Measurements from ENCODE around the gene NUDT9. TPM values are rescaled to one million over a fixed set of nuclear protein-coding genes. Genes with fewer than 3 reads are reported as not detected.
"Not testable (repeated sequence)": the region's sequence is repeated elsewhere in the genome, so short reads cannot be mapped to it uniquely, and the experiment has no call there.

NUDT9 gene
- polyA plus RNA-seq, 3 donors from 2014 or later, result 15.7 to 20.1 (median 15.7) TPM

GRCh38 chr4:87392183-87392582 is 30.2 kb upstream of the NUDT9 start:
- Mint-ChIP-seq H3K9me3 (no peaks in the 10 kb centered on the region), H3K4me3 (peak overlapping the region in 3 of 5 donors; percentile 15 to 97 (median 92)), H3K4me1 (peaks cover 38 to 50% of the 10 kb centered on the region in 2 donors), H3K27me3 (ENCODE audit: low read depth in 3 of 3) (peaks cover 0 to 6% (median 6%) of the 10 kb centered on the region in 3 donors), H3K36me3 (peaks cover 0 to 6% (median 5%) of the 10 kb centered on the region in 3 donors), H3K27ac (no peak overlapping the region)
- no peak for DNase-seq

DNA sequence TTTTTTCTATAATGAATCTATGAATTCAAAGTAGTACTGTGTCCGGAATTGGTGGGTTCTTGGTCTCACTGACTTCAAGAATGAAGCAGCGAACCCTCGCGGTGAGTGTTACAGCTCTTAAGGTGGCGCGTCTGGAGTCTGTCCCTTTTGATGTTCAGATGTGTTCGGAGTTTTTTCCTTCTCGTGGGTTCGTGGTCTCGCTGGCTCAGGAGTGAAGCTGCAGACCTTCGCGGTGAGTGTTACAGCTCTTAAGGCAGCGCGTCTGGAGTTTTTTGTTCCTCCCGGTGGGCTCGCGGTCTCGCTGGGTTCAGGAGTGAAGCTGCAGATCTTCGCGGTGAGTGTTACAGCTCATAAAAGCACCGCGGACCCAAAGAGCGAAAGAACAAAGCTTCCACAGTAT is 27.3 kb upstream of the NUDT9 start:
- H3K27ac Mint-ChIP-seq; DNase-seq; H3K9me3 Mint-ChIP-seq; H3K36me3 Mint-ChIP-seq; H3K27me3 Mint-ChIP-seq (ENCODE audit: low read depth in 3 of 3): not testable (repeated sequence)
- peak overlapping the region; percentile 16 to 75 (median 44) for H3K4me3 Mint-ChIP-seq
- peaks cover 12 to 21% of the 10 kb centered on the region in 2 donors for H3K4me1 Mint-ChIP-seq

- H3K9me3 Mint-ChIP-seq; H3K4me3 Mint-ChIP-seq; DNase-seq; H3K27me3 Mint-ChIP-seq (ENCODE audit: low read depth in 3 of 3); H3K27ac Mint-ChIP-seq; H3K36me3 Mint-ChIP-seq: not testable (repeated sequence)
- peaks cover 5 to 14% of the 10 kb centered on the region in 2 donors for H3K4me1 Mint-ChIP-seq
Measured at GRCh38 chr4:87395851-87396250, 26.5 kb upstream of the NUDT9 start.

DNA sequence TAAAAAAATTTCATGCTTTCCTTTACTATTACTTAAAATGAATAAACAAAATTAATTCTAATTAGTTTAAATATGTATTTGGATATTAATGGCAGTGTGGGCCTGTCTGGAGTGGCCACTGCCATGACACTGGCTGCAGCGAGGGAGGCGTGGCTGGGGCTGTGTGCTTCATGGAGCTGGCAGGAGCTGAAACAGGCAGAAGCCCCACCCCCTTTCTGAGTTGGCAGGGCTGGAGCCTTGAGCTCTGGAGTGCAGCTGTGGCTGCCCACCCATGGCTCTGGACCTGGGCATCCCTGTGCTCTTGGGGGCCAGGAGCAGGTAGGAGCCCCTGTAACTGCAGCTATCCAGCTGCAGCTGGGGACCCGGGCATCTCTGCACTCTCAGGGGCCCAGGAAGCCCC is 23.2 kb upstream of the NUDT9 start:
- Mint-ChIP-seq H3K4me3 (no peak overlapping the region), H3K27ac (no peak overlapping the region), H3K4me1 (no peaks in the 10 kb centered on the region), H3K27me3 (ENCODE audit: low read depth in 3 of 3) (peaks cover 0 to 4% (median 1%) of the 10 kb centered on the region in 3 donors), H3K36me3 (no peaks in the 10 kb centered on the region), H3K9me3 (no peaks in the 10 kb centered on the region)
- DNase-seq, result no peak

GRCh38 chr4:87399954-87400353 is 22.4 kb upstream of the NUDT9 start:
- Mint-ChIP-seq H3K4me3 (no peak overlapping the region), H3K27me3 (ENCODE audit: low read depth in 3 of 3) (peaks cover 0 to 4% (median 0%) of the 10 kb centered on the region in 3 donors), H3K9me3 (no peaks in the 10 kb centered on the region), H3K27ac (no peak overlapping the region), H3K4me1 (no peaks in the 10 kb centered on the region), H3K36me3 (no peaks in the 10 kb centered on the region)
- no peak for DNase-seq

DNA sequence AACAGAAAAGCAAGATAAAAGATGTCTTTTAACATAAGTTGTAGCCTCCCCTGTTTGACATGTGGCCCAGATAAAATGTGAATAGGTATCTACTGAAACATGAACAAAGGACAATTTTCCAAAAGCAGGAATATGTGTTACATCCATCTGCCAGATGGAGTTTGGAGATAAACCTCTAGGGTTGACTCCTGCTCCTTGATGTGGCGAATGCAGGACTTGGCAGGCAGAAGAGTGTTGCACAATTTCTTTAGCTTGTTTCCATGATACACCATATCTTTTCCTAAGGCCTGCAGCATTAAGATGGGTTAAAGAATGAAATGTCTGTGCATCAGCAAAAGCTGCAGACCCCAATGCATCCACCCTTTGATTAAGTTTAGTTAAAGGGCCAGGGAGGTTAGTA is 18.6 kb upstream of the NUDT9 start:
- H3K4me1 Mint-ChIP-seq, result peaks cover 15 to 24% of the 10 kb centered on the region in 2 donors
- not testable (repeated sequence) for H3K4me3 Mint-ChIP-seq; DNase-seq; H3K27me3 Mint-ChIP-seq (ENCODE audit: low read depth in 3 of 3); H3K36me3 Mint-ChIP-seq; H3K9me3 Mint-ChIP-seq; H3K27ac Mint-ChIP-seq

DNA sequence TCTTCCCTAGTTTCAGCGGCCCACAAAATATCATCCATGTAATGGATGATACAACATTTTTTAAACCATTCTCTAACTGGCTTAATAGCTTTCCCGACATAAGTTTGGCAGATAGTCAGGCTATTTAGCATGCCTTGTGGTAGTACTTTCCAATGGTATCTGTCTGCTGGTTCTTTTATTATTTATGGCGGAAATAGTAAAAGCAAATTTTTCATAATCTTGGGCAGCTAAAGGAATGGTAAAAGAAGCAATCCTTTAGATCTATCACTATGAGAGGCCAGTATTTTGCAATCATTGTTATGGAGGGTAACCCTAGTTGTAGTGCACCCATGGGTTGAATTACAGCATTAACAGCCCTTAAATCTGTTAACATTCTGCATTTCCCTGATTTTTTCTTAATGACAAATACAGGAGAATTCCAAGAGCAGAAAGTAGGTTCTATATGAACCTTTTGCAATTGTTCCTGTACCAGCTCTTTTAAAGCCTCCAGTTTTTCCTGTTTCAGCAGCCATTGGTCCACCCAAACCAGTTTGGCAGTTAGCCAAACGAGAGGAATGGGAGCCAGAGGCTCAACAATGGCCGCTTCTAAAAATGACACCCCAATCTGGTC is 17.1 kb upstream of the NUDT9 start:
- H3K4me1 Mint-ChIP-seq, result peaks cover 15 to 24% of the 10 kb centered on the region in 2 donors
- H3K27ac Mint-ChIP-seq, result no peak overlapping the region
- DNase-seq, result no peak
- H3K36me3 Mint-ChIP-seq, result peaks cover 0 to 6% (median 0%) of the 10 kb centered on the region in 3 donors
- no peaks in the 10 kb centered on the region for H3K9me3 Mint-ChIP-seq
- peaks cover 0 to 3% (median 2%) of the 10 kb centered on the region in 3 donors for H3K27me3 Mint-ChIP-seq (ENCODE audit: low read depth in 3 of 3)
- no peak overlapping the region for H3K4me3 Mint-ChIP-seq

DNA sequence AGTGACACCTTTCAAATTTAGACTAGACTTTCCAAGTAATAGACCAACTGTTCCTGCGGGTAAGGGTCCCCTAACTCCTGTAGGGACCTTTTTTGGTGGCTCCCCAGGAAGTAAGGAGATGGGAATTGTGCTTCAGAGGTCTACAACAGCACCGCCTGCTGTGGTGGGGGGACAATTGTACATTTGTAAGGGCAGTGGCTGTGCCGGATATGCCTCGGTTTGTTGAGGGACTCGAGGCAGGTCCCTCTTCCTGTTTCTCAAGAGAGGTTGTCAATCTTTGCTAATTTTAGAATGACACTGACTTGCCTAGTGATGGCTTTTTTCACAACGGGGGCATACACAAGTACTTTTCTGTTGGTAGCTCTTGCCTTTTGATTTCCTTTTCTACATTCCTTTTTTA is 15.9 kb upstream of the NUDT9 start:
- Mint-ChIP-seq H3K4me1 (peaks cover 15 to 24% of the 10 kb centered on the region in 2 donors), H3K4me3 (peak overlapping the region; percentile 71 to 83 (median 78)), H3K9me3 (no peaks in the 10 kb centered on the region), H3K27ac (peak overlapping the region; percentile 22 to 87 (median 70)), H3K36me3 (peaks cover 0 to 6% (median 0%) of the 10 kb centered on the region in 3 donors), H3K27me3 (ENCODE audit: low read depth in 3 of 3) (peaks cover 0 to 6% (median 2%) of the 10 kb centered on the region in 3 donors)
- peak; percentile 20 to 26 (median 21) for DNase-seq

GRCh38 chr4:87406902-87407301 is 15.5 kb upstream of the NUDT9 start:
- not testable (repeated sequence) for H3K27me3 Mint-ChIP-seq (ENCODE audit: low read depth in 3 of 3); DNase-seq; H3K36me3 Mint-ChIP-seq; H3K9me3 Mint-ChIP-seq
- Mint-ChIP-seq H3K27ac (peak overlapping the region; percentile 22 to 87 (median 70)), H3K4me3 (peak overlapping the region; percentile 71 to 83 (median 78)), H3K4me1 (peaks cover 15 to 24% of the 10 kb centered on the region in 2 donors)

GRCh38 chr4:87409420-87409939 is 12.9 kb upstream of the NUDT9 start:
- DNase-seq, result no peak
- Mint-ChIP-seq H3K27me3 (ENCODE audit: low read depth in 3 of 3) (peaks cover 6 to 9% (median 7%) of the 10 kb centered on the region in 3 donors), H3K36me3 (peaks cover 0 to 6% (median 0%) of the 10 kb centered on the region in 3 donors), H3K4me3 (no peak overlapping the region), H3K27ac (no peak overlapping the region), H3K4me1 (peaks cover 15 to 24% of the 10 kb centered on the region in 2 donors), H3K9me3 (no peaks in the 10 kb centered on the region)

- H3K4me1 Mint-ChIP-seq, result peaks cover 15 to 24% of the 10 kb centered on the region in 2 donors
- no peak overlapping the region for H3K27ac Mint-ChIP-seq
- H3K4me3 Mint-ChIP-seq, result no peak overlapping the region
- peaks cover 0 to 6% (median 0%) of the 10 kb centered on the region in 3 donors for H3K36me3 Mint-ChIP-seq
- H3K27me3 Mint-ChIP-seq (ENCODE audit: low read depth in 3 of 3), result peaks cover 6 to 9% (median 7%) of the 10 kb centered on the region in 3 donors
- no peaks in the 10 kb centered on the region for H3K9me3 Mint-ChIP-seq
- no peak for DNase-seq
Measured at GRCh38 chr4:87410157-87410556, 12.2 kb upstream of the NUDT9 start.

DNA sequence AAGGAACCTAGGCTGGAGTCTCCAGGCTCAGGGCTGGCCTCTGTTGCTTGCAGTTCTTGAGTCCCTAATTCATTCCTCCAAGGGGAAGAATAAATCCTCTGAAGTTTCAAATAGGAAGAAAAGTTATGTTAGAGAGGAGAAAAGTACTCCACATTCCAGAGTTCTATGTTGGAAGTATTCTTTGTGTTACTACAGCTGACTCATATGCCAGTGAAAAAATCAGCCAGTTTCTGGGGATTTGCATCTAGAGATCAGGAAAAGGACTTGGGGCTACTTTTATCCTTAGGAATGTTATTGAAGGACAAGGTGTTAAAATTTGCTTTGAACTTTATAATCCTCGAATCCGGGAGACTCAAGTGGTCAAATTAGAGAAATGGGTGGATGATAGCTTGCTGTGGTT is 11.7 kb upstream of the NUDT9 start:
- DNase-seq, result no peak
- no peak overlapping the region for H3K4me3 Mint-ChIP-seq
- peaks cover 6 to 9% (median 7%) of the 10 kb centered on the region in 3 donors for H3K27me3 Mint-ChIP-seq (ENCODE audit: low read depth in 3 of 3)
- H3K4me1 Mint-ChIP-seq, result peaks cover 15 to 24% of the 10 kb centered on the region in 2 donors
- H3K27ac Mint-ChIP-seq, result no peak overlapping the region
- no peaks in the 10 kb centered on the region for H3K9me3 Mint-ChIP-seq
- H3K36me3 Mint-ChIP-seq, result peaks cover 0 to 6% (median 0%) of the 10 kb centered on the region in 3 donors

DNA sequence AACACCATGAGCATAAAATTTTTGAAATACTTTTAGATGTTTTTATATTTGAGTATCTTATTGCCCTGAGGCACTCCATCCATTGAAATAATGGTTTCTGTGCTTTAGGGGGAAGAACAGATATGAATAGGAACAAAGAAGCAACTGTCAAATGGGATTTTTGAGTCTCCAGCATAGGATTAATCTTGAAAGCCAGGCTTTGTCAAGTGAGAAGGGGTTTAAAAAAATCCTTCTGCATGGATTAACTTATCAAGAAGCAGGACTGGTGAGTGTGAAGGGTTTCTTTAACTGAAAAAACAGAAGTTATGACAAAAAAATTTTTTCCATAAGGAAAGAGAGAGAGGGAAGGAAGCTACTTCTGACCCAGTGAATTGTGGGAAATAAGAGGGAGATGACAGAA is 7.6 kb upstream of the NUDT9 start:
- DNase-seq, result no peak
- Mint-ChIP-seq H3K36me3 (no peaks in the 10 kb centered on the region), H3K4me3 (no peak overlapping the region), H3K4me1 (no peaks in the 10 kb centered on the region), H3K27ac (no peak overlapping the region), H3K9me3 (no peaks in the 10 kb centered on the region), H3K27me3 (ENCODE audit: low read depth in 3 of 3) (peaks cover 6 to 11% (median 7%) of the 10 kb centered on the region in 3 donors)

DNA sequence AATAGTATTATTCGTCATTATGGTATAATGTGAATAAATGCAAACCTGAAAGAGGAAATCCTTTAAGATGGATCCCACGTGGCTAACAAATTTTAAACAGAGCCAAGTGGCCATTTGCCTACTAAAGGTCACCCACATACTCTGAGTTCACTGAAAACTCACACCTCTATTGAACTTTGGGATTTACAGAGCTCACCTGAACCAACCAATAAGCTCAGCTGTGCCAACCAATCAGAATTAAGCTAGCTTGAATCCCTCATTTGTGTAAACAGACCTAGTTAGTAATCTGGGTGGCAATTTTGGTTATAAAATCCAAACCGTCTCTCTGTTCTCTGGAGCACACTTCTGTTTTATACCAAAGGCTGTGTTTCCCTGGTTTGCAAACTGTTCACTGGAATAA is 5.4 kb upstream of the NUDT9 start:
- Mint-ChIP-seq H3K27ac (no peak overlapping the region), H3K4me1 (peaks cover 8 to 9% of the 10 kb centered on the region in 2 donors), H3K36me3 (no peaks in the 10 kb centered on the region), H3K9me3 (no peaks in the 10 kb centered on the region), H3K27me3 (ENCODE audit: low read depth in 3 of 3) (peaks cover 2 to 11% (median 7%) of the 10 kb centered on the region in 3 donors), H3K4me3 (no peak overlapping the region)
- no peak for DNase-seq

All from immature natural killer cell (primary cell).